ENCODE measurements around the gene COG7.

COG7 gene

GRCh38 chr16:23362460-23363317, 90.3 kb downstream of the COG7 start:
- H3K27ac ChIP-seq (ENCODE audit: low read length), result no peak overlapping the region
- H3K9me3 ChIP-seq (replicated peaks; ENCODE audit: insufficient read depth, low read length), result no peaks in the 10 kb centered on the region
- no peaks in the 10 kb centered on the region for H4K20me1 ChIP-seq (ENCODE audit: insufficient read depth, low read length)
- H2AFZ ChIP-seq (ENCODE audit: low read length), result no peak overlapping the region
- H3K79me2 ChIP-seq (ENCODE audit: low read length), result no peaks in the 10 kb centered on the region
- no peak overlapping the region for H3K9ac ChIP-seq (ENCODE audit: low read length)
- no peak for DNase-seq
- peaks cover 37% of the 10 kb centered on the region for H3K4me1 ChIP-seq (ENCODE audit: low read length)
- peaks cover 26% of the 10 kb centered on the region for H3F3A ChIP-seq (ENCODE audit: insufficient read depth, low read length)
- H3K9me2 ChIP-seq (replicated peaks; ENCODE audit: insufficient read depth, low read length), result no peaks in the 10 kb centered on the region
- TF ChIP-seq EZH2 (optimal IDR thresholded peaks at IDR 0.05; ENCODE audit: low read depth, low read length) (no peak), CTCF (IDR thresholded peaks at IDR 0.05; ENCODE audit: low read length) (no peak), EZH2phosphoT487 (IDR thresholded peaks at IDR 0.05; ENCODE audit: low read length) (no peak)
- H3K36me3 ChIP-seq (replicated peaks; ENCODE audit: insufficient read depth, low read length), result no peaks in the 10 kb centered on the region
- no peak overlapping the region for H3K4me3 ChIP-seq (ENCODE audit: low read length)
- H3K4me2 ChIP-seq (ENCODE audit: low read depth, low read length), result no peak overlapping the region
- no peaks in the 10 kb centered on the region for H3K27me3 ChIP-seq (replicated peaks; ENCODE audit: insufficient read depth, low read length)

- no peak overlapping the region for H3K4me3 ChIP-seq (ENCODE audit: low read length)
- H3K27me3 ChIP-seq (replicated peaks; ENCODE audit: insufficient read depth, low read length), result no peaks in the 10 kb centered on the region
- peaks cover 9% of the 10 kb centered on the region for H3K4me1 ChIP-seq (ENCODE audit: low read length)
- no peaks in the 10 kb centered on the region for H4K20me1 ChIP-seq (ENCODE audit: insufficient read depth, low read length)
- no peak overlapping the region for H3K4me2 ChIP-seq (ENCODE audit: low read depth, low read length)
- no peak overlapping the region for H2AFZ ChIP-seq (ENCODE audit: low read length)
- no peak for TF ChIP-seq EZH2 (optimal IDR thresholded peaks at IDR 0.05; ENCODE audit: low read depth, low read length)
- TF ChIP-seq CTCF (IDR thresholded peaks at IDR 0.05; ENCODE audit: low read length), result no peak
- no peak for TF ChIP-seq EZH2phosphoT487 (IDR thresholded peaks at IDR 0.05; ENCODE audit: low read length)
- H3K9me2 ChIP-seq (replicated peaks; ENCODE audit: insufficient read depth, low read length), result no peaks in the 10 kb centered on the region
- H3K79me2 ChIP-seq (ENCODE audit: low read length), result no peaks in the 10 kb centered on the region
- no peaks in the 10 kb centered on the region for H3K36me3 ChIP-seq (replicated peaks; ENCODE audit: insufficient read depth, low read length)
- no peak overlapping the region for H3K9ac ChIP-seq (ENCODE audit: low read length)
- no peaks in the 10 kb centered on the region for H3K9me3 ChIP-seq (replicated peaks; ENCODE audit: insufficient read depth, low read length)
- DNase-seq, result no peak
- H3K27ac ChIP-seq (ENCODE audit: low read length), result no peak overlapping the region
- peaks cover 2% of the 10 kb centered on the region; the same call in 1 of the 2 replicates for H3F3A ChIP-seq (ENCODE audit: insufficient read depth, low read length)
Observed at GRCh38 chr16:23359092-23359760, 93.8 kb downstream of the COG7 start.

- no peak for DNase-seq
- no peak overlapping the region for H3K4me3 ChIP-seq (ENCODE audit: low read length)
- H3K27ac ChIP-seq (ENCODE audit: low read length), result no peak overlapping the region
- H2AFZ ChIP-seq (ENCODE audit: low read length), result no peak overlapping the region
- H4K20me1 ChIP-seq (ENCODE audit: insufficient read depth, low read length), result no peaks in the 10 kb centered on the region
- H3K9me2 ChIP-seq (replicated peaks; ENCODE audit: insufficient read depth, low read length), result no peaks in the 10 kb centered on the region
- no peak overlapping the region for H3K9ac ChIP-seq (ENCODE audit: low read length)
- H3K27me3 ChIP-seq (replicated peaks; ENCODE audit: insufficient read depth, low read length), result no peaks in the 10 kb centered on the region
- no peaks in the 10 kb centered on the region for H3K36me3 ChIP-seq (replicated peaks; ENCODE audit: insufficient read depth, low read length)
- peaks cover 8% of the 10 kb centered on the region for H3K4me1 ChIP-seq (ENCODE audit: low read length)
- no peaks in the 10 kb centered on the region for H3K79me2 ChIP-seq (ENCODE audit: low read length)
- TF ChIP-seq CTCF (IDR thresholded peaks at IDR 0.05; ENCODE audit: low read length) (no peak), EZH2 (optimal IDR thresholded peaks at IDR 0.05; ENCODE audit: low read depth, low read length) (no peak), EZH2phosphoT487 (IDR thresholded peaks at IDR 0.05; ENCODE audit: low read length) (no peak)
- H3K9me3 ChIP-seq (replicated peaks; ENCODE audit: insufficient read depth, low read length), result no peaks in the 10 kb centered on the region
- no peaks in the 10 kb centered on the region for H3F3A ChIP-seq (ENCODE audit: insufficient read depth, low read length)
- H3K4me2 ChIP-seq (ENCODE audit: low read depth, low read length), result no peak overlapping the region
Observed at GRCh38 chr16:23357761-23358290, 95.2 kb downstream of the COG7 start.
